ENCODE data around the gene CCDC70.

- TF ChIP-seq EP300 (IDR thresholded peaks at IDR 0.05) (no peak), POLR2AphosphoS5 (IDR thresholded peaks at IDR 0.05) (no peak), CTCF (IDR thresholded peaks at IDR 0.05) (no peak)
Observed at GRCh38 chr13:51845574-51846318, 16.0 kb upstream of the CCDC70 start.
